ENCODE measurements around the gene MAU2. TPM values are rescaled to one million over a fixed set of nuclear protein-coding genes. Genes with fewer than 3 reads are reported as not detected.
"Not testable (repeated sequence)": the region's sequence is repeated elsewhere in the genome, so short reads cannot be mapped to it uniquely, and the experiment has no call there.

MAU2 gene
- total and polyA plus RNA-seq, 8 donors: 10.6 to 116 (median 35.5) TPM

DNA sequence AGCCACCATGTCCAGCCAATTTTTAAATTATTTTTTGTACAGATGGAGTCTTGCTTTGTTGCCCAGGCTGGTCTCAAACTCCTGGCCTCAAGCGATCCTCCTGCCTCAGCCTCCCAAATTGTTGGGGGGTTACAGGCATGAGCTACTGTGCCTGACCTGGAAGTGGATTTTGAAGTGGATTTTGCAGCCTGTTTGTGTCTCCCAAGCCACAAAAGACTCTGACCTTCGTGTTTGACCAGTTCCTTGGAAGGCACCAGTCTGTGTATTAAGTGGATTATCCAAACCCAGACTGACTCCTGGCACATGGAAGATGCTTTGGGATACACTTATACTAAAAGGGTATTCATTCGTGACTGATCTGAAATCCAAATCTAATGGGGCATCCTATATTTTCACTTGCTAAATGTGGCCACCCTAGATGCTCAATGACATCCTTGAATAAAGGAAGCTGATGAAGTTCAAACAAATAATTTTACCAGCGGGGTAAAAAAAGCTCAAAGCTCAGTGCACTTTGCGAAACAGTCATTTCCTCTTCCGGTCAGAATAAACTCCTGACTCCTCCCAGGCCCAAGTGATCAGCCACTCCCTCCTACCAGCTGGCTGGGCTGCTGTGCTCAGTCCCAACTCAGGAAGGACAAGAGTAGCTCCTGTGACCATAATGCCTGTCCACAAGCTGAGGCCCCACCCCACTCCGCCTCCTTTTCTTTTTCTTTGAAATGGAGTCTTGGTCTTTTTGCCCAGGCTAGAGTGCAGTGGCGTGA is 52.2 kb downstream of the MAU2 start:
- TF ChIP-seq POLR2AphosphoS5 (IDR thresholded peaks at IDR 0.05) (peak in 2 of 3 donors; percentile 74 to 76), POLR2A (IDR thresholded peaks at IDR 0.05) (no peak), EP300 (IDR thresholded peaks at IDR 0.05) (no peak)
- TF ChIP-seq, protein P1, sequence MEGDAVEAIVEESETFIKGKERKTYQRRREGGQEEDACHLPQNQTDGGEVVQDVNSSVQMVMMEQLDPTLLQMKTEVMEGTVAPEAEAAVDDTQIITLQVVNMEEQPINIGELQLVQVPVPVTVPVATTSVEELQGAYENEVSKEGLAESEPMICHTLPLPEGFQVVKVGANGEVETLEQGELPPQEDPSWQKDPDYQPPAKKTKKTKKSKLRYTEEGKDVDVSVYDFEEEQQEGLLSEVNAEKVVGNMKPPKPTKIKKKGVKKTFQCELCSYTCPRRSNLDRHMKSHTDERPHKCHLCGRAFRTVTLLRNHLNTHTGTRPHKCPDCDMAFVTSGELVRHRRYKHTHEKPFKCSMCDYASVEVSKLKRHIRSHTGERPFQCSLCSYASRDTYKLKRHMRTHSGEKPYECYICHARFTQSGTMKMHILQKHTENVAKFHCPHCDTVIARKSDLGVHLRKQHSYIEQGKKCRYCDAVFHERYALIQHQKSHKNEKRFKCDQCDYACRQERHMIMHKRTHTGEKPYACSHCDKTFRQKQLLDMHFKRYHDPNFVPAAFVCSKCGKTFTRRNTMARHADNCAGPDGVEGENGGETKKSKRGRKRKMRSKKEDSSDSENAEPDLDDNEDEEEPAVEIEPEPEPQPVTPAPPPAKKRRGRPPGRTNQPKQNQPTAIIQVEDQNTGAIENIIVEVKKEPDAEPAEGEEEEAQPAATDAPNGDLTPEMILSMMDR (IDR thresholded peaks at IDR 0.05): no peak
- H3K27me3 ChIP-seq: no peaks in the 10 kb centered on the region
- no peak overlapping the region for H3K4me3 ChIP-seq
- intact Hi-C loops (cut with DNase I; ENCODE audit: low total_unique reads): no loop called here
- no peaks in the 10 kb centered on the region for H3K36me3 ChIP-seq
- DNase-seq: peak; percentile 74 to 87
- peak overlapping the region; percentile 75 to 90 (median 77) for H3K27ac ChIP-seq
- H3K9me3 ChIP-seq: no peaks in the 10 kb centered on the region
- H3K4me1 ChIP-seq: peaks cover 17 to 33% (median 25%) of the 10 kb centered on the region in 4 donors
- WGBS, 5 donors: 35 to 49% (median 41%) methylated on average over 8 of the region's 8 CpGs

DNA sequence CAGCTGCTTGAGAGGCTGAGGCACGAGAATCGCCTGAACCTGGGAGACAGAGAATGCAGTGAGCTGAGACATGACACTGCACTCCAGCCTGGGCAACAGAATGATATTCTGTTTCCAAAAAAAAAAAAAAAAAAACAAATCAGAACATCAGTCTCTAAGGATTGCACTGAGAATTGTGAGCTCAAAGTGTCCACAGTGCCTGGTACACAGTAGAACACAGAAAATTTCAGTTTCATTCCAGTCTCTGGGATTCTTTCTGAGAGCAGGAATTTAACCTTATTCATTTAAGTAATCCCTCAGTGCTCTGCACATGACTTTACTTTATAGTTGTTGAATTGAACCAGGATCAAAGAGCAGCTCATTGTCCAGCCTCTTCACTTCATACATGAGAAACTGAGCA is 58.9 kb downstream of the MAU2 start:
- peak overlapping the region in 1 of 5 donors; percentile 14 for H3K27ac ChIP-seq
- 66 to 89% (median 88%) methylated on average over 2 of the region's 2 CpGs for WGBS, 5 donors
- H3K4me3 ChIP-seq: no peak overlapping the region
- no peak for DNase-seq
- peaks cover 20 to 79% (median 40%) of the 10 kb centered on the region in 4 donors for H3K4me1 ChIP-seq
- H3K27me3 ChIP-seq: no peaks in the 10 kb centered on the region
- H3K9me3 ChIP-seq: no peaks in the 10 kb centered on the region
- TF ChIP-seq POLR2A (IDR thresholded peaks at IDR 0.05) (no peak), EP300 (IDR thresholded peaks at IDR 0.05) (no peak), POLR2AphosphoS5 (IDR thresholded peaks at IDR 0.05) (no peak)
- TF ChIP-seq, protein P1 (IDR thresholded peaks at IDR 0.05): no peak
- no peaks in the 10 kb centered on the region for H3K36me3 ChIP-seq
- intact Hi-C loops (cut with DNase I; ENCODE audit: low total_unique reads): no loop called here

DNA sequence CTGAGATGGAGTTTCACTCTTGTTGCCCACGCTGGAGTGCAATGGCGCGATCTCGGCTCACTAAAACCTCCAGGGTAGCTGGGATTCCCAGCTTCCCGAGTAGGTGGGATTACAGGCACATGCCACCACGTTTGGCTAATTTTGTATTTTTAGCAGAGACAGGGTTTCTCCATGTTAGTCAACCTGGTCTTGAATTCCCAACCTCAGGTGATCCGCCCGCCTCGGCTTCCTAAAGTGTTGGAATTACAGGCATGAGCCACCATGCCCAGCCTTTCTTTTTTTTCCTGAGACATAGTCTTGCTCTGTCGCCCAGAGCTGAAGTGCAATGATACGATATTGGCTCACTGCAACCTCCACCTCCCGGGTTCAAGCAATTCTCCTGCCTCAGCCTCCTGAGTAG is 59.7 kb downstream of the MAU2 start:
- 94 to 95% (median 95%) methylated on average over 12 of the region's 12 CpGs for WGBS, 5 donors
- not testable (repeated sequence) for H3K9me3 ChIP-seq, DNase-seq

DNA sequence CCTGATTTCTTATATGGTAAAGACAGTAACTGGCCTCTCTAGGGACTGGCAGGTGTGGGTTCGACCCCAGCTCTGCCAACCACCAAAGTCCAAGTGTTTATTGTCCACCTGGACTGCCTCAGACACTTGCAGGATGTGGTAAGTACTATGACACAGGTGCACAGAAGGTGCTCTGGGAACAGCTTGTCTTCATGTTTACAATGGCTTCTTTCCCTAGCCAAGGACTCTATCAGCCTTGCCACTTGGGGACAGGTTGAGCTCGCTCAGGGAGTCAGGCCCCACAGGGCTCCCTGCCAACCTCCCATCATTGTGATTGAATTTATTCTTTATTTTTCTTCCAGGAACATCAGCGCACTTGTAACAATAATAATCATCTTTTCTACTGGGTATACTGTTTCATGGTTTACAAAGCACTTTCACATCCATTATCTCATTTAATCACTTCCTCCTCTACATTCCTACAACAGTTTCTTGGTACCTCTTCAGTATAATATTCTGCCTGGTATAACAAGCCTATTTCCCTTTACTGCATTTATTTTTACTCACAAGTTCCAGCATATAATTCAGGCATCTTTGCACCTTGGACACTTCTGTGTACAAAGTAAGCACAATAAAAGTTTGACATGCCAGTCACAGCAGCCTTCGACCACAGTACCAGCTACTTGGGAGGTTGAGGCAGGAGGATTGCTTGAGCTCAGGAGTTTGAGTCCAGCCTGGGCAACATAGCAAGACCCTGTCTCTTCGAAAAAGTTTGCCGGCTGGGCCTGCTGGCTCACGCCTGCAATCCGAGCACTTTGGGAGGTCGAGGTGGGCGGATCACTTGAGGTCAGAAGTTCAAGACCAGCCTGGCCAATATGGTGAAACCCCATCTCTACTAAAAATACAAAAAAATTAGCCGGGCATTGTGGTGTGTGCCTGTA is 60.6 kb downstream of the MAU2 start:
- peak in 1 of 2 donors; percentile 69 for DNase-seq

More for the DNA sequence above, 59.7 kb downstream of the MAU2 start:
- H3K36me3 ChIP-seq; H3K27me3 ChIP-seq; H3K4me3 ChIP-seq; intact Hi-C loops (cut with DNase I; ENCODE audit: low total_unique reads): not testable (repeated sequence)
- peaks cover 25 to 77% (median 47%) of the 10 kb centered on the region in 4 donors for H3K4me1 ChIP-seq
- H3K27ac ChIP-seq: peak overlapping the region in 2 of 5 donors; percentile 24 to 64

DNA sequence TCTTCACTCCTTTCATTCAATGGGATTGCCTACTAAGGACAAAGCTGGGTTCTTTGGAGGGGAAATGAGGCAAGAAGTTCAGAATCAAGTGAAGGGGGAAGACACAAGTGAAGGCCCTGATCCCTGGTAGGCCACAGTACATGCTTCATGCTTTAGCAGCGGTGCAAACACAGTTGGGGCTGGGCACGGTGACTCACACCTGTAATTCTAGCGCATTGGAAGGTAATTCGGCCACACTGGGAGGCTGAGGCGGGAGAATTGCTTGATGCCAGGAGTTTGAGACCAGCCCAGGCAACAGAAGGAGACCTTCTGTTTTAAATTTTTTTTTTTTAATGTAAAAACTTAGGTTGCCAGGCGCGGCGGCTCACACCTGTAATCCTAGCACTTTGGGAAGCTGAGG is 61.5 kb downstream of the MAU2 start:
- no peaks in the 10 kb centered on the region for H3K9me3 ChIP-seq
- peaks cover 32 to 82% (median 56%) of the 10 kb centered on the region in 4 donors for H3K4me1 ChIP-seq
- no peaks in the 10 kb centered on the region for H3K27me3 ChIP-seq
- TF ChIP-seq EP300 (IDR thresholded peaks at IDR 0.05): no peak
- no peak for TF ChIP-seq POLR2A (IDR thresholded peaks at IDR 0.05)
- TF ChIP-seq POLR2AphosphoS5 (IDR thresholded peaks at IDR 0.05): no peak
- TF ChIP-seq, protein P1 (IDR thresholded peaks at IDR 0.05): no peak
- 90 to 98% (median 92%) methylated on average over 8 of the region's 8 CpGs for WGBS, 5 donors
- intact Hi-C loops (cut with DNase I; ENCODE audit: low total_unique reads): no loop called here
- no peaks in the 10 kb centered on the region for H3K36me3 ChIP-seq
- H3K27ac ChIP-seq: peak overlapping the region in 1 of 5 donors; percentile 64
- DNase-seq: no peak
- H3K4me3 ChIP-seq: no peak overlapping the region

More for the DNA sequence above, 60.6 kb downstream of the MAU2 start:
- 65 to 73% (median 68%) methylated on average over 11 of the region's 11 CpGs for WGBS, 5 donors
- intact Hi-C loops (cut with DNase I; ENCODE audit: low total_unique reads): no loop called here
- no peaks in the 10 kb centered on the region for H3K36me3 ChIP-seq
- no peaks in the 10 kb centered on the region for H3K9me3 ChIP-seq
- TF ChIP-seq POLR2AphosphoS5 (IDR thresholded peaks at IDR 0.05) (peak in 1 of 3 donors; percentile 49), EP300 (IDR thresholded peaks at IDR 0.05) (no peak)
- H3K27ac ChIP-seq: peak overlapping the region in 4 of 5 donors; percentile 6 to 64 (median 24)
- no peak overlapping the region for H3K4me3 ChIP-seq
- H3K4me1 ChIP-seq: peaks cover 26 to 75% (median 48%) of the 10 kb centered on the region in 4 donors
- H3K27me3 ChIP-seq: no peaks in the 10 kb centered on the region
